A673 (cell line): ENCODE measurements around the gene UBIAD1. TPM values are rescaled to one million over a fixed set of nuclear protein-coding genes. Genes with fewer than 3 reads are reported as not detected.

Source experiments
- BruUV-seq: library from RNA; stranded (reverse); fragments of 400-500 nt; replicated peaks from 2 replicates; lab custom pipeline; 2021; lab: Mats Ljungman, UMichigan
- CTCF ChIA-PET: fragments of 300-600 bp; sonication (Branson Sonifier 250); formaldehyde crosslinking; loops from one replicate; lab custom pipeline; 2022; ENCODE audit warnings: antibody characterized with exemption; lab: Charles Lee
- POLR2A ChIA-PET: fragments of 300-600 bp; sonication (Branson Sonifier 250); formaldehyde crosslinking; loops from one replicate; lab custom pipeline; 2022; ENCODE audit warnings: antibody characterized with exemption; ENCODE audit not compliant: low non-redundant PET; lab: Charles Lee
- DNase-seq: peaks from one replicate; pipeline ENCODE4 v3.0.0-alpha.2; 2015; ENCODE audit warnings: low spot score
- H3K27ac ChIP-seq: fragments of 200-600 bp; sonication (generic); 2 replicates; pipeline ENCODE4 v1.5.1; 2016; ENCODE audit warnings: mixed run types, low read depth, mild to moderate bottlenecking, mixed read lengths, antibody characterized with exemption, low read length; ENCODE audit not compliant: poor library complexity, severe bottlenecking
- H3K27me3 ChIP-seq: fragments of 200-600 bp; sonication (generic); replicated peaks from 2 replicates; pipeline ENCODE4 v1.6.1; 2017; ENCODE audit warnings: mixed run types, low read depth, mild to moderate bottlenecking, mixed read lengths, antibody characterized with exemption, low read length; ENCODE audit not compliant: insufficient read depth, poor library complexity
- H3K36me3 ChIP-seq: fragments of 200-600 bp; sonication (generic); 2 replicates; pipeline ENCODE4 v1.6.1; 2016; ENCODE audit warnings: mixed run types, mild to moderate bottlenecking, mixed read lengths, antibody characterized with exemption, low read length; ENCODE audit not compliant: insufficient read depth, poor library complexity, severe bottlenecking
- H3K4me1 ChIP-seq: fragments of 200-600 bp; sonication (generic); 2 replicates; pipeline ENCODE4 v1.6.1; 2017; ENCODE audit warnings: mixed run types, mild to moderate bottlenecking, mixed read lengths, antibody characterized with exemption, low read length; ENCODE audit not compliant: insufficient read depth, poor library complexity, severe bottlenecking
- H3K4me3 ChIP-seq: fragments of 200-600 bp; sonication (generic); 2 replicates; pipeline ENCODE4 v1.5.1; 2016; ENCODE audit warnings: low read depth, mixed run types, mild to moderate bottlenecking, mixed read lengths, low read length; ENCODE audit not compliant: poor library complexity, severe bottlenecking
- H3K9me3 ChIP-seq: fragments of 200-600 bp; sonication (generic); 2 replicates; pipeline ENCODE4 v1.6.1; 2016; ENCODE audit warnings: mixed run types, low read depth, mild to moderate bottlenecking, mixed read lengths, antibody characterized with exemption, low read length; ENCODE audit not compliant: poor library complexity, severe bottlenecking
- CTCF ChIP-seq: fragments of 300-800, 200-600 bp; sonication (generic); conservative IDR thresholded peaks from 2 replicates; pipeline ENCODE4 v1.5.1; 2017; ENCODE audit warnings: low read depth, mild to moderate bottlenecking, antibody characterized with exemption, low read length, moderate library complexity, mixed read lengths
- EZH2 ChIP-seq: fragments of 200-600 bp; sonication (generic); IDR thresholded peaks from 2 replicates; pipeline ENCODE4 v1.6.1; 2017; ENCODE audit warnings: borderline replicate concordance, low read depth, mild to moderate bottlenecking, mixed read lengths, antibody characterized with exemption, low read length; ENCODE audit not compliant: poor library complexity, severe bottlenecking
- intact Hi-C: fragments of 100-400 bp; cut with micrococcal nuclease; formaldehyde crosslinking; loops from one replicate; pipeline ENCODE4 v1.10.0; 2022; ENCODE audit not compliant: unreplicated experiment
- total RNA-seq: library from RNA; stranded (reverse); gene quantifications from 2 replicates; pipeline ENCODE4 v1.2.3, GENCODE V29; 2021

UBIAD1 gene
- total RNA-seq, 1 experiment from 2014 or later, result 19.6 TPM

GRCh38 chr1:11280719-11281376 lies 7.8 kb downstream of the UBIAD1 start:
- Histone ChIP-seq H3K9me3 (no peaks in the 10 kb centered on the region), H3K4me3 (no peak overlapping the region), H3K4me1 (peaks cover 4% of the 10 kb centered on the region), H3K36me3 (peaks cover 2% of the 10 kb centered on the region), H3K27me3 (no peaks in the 10 kb centered on the region), H3K27ac (no peak overlapping the region)
- no peak for TF ChIP-seq EZH2
- no peak for TF ChIP-seq CTCF
- ChIA-PET CTCF (no interaction called here), POLR2A (no interaction called here)
- no peak for DNase-seq
- intact Hi-C loops, result no loop called here
- BruUV-seq, result no TSS peak

- no TSS peak for BruUV-seq
- peaks cover 4% of the 10 kb centered on the region for H3K4me1 ChIP-seq
- TF ChIP-seq CTCF (no peak), EZH2 (no peak)
- H3K36me3 ChIP-seq, result peaks cover 9% of the 10 kb centered on the region
- H3K4me3 ChIP-seq, result no peak overlapping the region
- CTCF ChIA-PET, result no interaction called here
- no peaks in the 10 kb centered on the region for H3K27me3 ChIP-seq
- no peak overlapping the region for H3K27ac ChIP-seq
- DNase-seq, result no peak
- POLR2A ChIA-PET, result no interaction called here
- no peaks in the 10 kb centered on the region for H3K9me3 ChIP-seq
- intact Hi-C loops, result no loop called here
Observed at GRCh38 chr1:11281518-11282331, 8.7 kb downstream of the UBIAD1 start.

- Histone ChIP-seq H3K9me3 (no peaks in the 10 kb centered on the region), H3K4me1 (peaks cover 4% of the 10 kb centered on the region), H3K4me3 (no peak overlapping the region), H3K36me3 (peaks cover 13% of the 10 kb centered on the region), H3K27me3 (no peaks in the 10 kb centered on the region), H3K27ac (no peak overlapping the region)
- no peak for DNase-seq
- no TSS peak for BruUV-seq
- ChIA-PET POLR2A (no interaction called here), CTCF (no interaction called here)
- TF ChIP-seq CTCF, result no peak
- TF ChIP-seq EZH2, result no peak
- intact Hi-C loops, result no loop called here
Observed at GRCh38 chr1:11283151-11283550, 10.2 kb downstream of the UBIAD1 start.
